Medulla oblongata (tissue), 1 donor: ENCODE results near the gene SEC31B.

Source experiments
- DNase-seq: peaks from one replicate; pipeline ENCODE4 v3.0.0-alpha.2; 2015; ENCODE audit errors: extremely low spot score

The SEC31B gene

GRCh38 chr10:100446130-100446761 is 73.4 kb downstream of the SEC31B start:
- DNase-seq = no peak

DNA sequence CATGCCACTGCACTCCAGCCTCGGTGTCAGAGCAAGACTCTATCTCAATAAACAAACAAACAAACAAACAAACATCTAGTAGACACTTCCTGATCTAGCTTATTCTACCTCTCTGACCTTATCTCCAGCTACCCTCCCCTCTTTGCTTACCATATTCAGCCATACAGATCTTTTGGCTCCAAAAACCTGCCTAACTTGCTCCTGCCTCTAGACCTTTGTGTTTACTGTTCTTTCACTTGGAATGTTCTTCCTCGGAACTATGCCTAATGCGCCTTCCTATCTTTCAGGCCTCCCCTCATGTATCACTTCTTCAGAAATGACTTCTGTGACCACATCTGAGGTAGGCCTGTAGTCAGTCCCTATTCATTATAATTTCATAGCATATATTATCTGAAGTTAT is 77.1 kb downstream of the SEC31B start:
- DNase-seq = no peak

DNA sequence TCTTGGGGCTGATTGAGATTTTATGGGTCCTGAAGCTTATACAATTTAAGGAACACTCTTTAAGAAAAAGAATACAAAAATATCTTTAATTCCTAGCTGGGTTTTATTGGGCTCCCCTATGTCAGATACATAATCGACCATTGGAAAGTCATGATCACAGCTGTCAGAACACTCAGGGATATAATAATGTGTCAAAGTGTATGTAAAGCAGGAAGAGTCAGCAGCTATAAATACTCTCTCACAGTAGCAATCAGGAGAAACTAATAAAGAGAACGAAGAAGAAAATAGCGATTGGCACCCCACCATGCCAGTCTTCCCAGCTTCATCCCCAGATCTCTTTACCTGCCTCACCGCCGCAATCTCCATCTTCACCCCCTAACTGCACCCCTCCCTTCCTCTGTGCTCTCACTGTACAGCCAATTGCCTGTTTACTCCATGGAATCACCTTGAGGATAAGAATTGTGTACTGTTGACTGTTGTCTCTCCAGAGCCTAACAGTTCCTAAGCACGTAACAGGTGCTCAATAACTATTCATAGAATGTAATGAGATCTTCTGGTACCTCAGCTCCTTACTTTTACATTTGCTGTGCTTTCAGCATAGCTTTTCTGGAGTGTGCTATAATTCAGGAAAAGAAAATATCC is 80.9 kb downstream of the SEC31B start:
- DNase-seq = no peak
